GM18511 (cell line): Measurements from ENCODE around the gene RPS19BP1.
A peak's percentile ranks its signal among the peaks of the same experiment; 100 is the strongest.
"Not testable (repeated sequence)": the region's sequence is repeated elsewhere in the genome, so short reads cannot be mapped to it uniquely, and the experiment has no call there.

Source experiments
- ATAC-seq: cut with Tn5 transposase; IDR thresholded peaks from one replicate; pipeline ENCODE4 v1.9.1; 2021; ENCODE audit warnings: mild to moderate bottlenecking, moderate library complexity; ENCODE audit not compliant: unreplicated experiment

The RPS19BP1 gene

DNA sequence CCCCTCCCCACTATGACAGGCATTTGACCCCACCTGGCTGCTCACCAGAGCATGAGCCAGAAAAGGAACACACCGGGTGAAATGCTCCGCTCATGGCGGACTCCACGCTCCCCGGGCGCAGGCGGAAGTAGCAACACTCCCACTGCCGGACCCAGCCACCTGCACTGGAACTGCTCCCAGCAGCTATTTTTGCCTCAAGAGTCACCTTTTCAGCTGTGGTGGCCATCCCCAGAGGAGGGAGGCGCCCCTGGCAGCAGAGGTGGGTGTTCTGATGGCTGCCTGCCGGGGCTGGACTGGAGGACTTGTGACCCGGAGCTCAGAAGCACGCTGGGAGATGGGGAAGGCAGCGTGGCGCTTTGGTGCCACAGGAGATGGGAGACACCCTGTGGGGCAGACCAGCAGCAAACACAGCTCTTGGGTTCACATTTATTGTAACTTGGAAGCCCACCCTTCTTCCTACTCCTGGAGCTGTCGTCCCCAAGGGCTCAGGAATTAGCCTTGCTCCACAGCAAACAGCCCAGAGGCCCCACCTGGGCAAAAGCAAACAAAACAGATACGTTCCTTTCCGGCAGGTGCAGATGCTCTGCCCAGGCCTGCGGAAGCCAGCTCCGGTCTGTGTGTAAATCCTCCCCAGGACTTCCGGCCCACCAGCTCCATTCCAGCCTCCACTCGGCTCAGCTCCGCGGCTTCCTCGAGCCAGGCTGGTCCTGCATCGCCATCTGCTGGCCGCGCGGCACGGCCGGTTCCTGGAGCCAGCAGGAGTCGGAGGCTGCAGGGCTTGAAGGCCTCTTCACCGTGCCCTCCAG, 3.7 kb downstream of the RPS19BP1 start:
- peak; percentile 26 for ATAC-seq

DNA sequence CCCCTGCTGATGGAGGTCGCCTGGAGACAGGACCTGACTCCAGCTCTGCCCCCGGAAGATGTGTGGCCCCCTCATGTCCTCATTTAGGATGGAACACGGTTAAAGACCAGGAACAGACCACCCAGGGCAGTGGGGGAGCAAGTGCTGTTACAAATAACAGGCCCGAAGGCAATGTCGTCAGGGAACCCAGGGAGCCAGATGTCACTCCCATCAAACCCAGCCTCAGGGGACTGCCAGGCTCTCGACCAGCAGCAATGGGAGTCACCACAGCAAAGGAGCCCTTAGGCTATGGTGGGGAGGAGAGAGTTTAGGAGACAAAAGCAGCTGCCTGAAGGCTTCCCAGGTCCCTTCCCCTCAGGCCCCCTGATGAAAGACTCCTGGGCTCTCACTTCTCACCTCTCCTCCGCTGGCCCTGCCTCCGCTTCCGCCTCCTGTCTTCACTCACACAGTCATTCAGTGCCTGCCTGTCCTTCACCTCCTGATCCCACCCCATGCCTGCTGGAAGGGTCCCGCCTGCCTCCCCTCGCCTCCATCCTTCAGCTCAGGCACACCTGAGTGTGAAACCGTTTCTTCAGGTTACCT, 4.4 kb downstream of the RPS19BP1 start:
- ATAC-seq: no peak

DNA sequence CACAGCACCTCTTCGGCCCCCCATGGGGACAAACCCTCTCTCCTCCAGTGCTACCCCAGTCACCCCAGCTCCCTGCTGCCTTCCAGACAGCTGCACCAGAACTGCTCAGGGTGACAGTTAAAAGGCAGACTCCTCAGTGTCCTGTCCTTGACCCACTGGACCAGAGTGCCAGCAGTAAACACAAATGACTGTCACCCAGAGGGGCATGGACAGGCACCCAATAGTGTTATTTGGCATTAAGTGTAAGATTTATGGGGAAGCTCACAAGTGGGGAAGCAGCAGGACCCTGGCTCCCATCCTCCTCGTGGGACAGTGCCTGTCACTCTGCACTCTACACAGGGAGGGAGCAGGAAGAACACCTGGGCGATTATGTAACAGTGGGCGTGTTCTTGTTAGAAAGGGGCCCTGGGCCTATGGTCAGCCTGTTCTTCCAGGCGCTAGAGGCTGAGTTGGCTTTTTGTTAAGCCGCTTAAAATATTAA, 5.0 kb downstream of the RPS19BP1 start:
- ATAC-seq: no peak

DNA sequence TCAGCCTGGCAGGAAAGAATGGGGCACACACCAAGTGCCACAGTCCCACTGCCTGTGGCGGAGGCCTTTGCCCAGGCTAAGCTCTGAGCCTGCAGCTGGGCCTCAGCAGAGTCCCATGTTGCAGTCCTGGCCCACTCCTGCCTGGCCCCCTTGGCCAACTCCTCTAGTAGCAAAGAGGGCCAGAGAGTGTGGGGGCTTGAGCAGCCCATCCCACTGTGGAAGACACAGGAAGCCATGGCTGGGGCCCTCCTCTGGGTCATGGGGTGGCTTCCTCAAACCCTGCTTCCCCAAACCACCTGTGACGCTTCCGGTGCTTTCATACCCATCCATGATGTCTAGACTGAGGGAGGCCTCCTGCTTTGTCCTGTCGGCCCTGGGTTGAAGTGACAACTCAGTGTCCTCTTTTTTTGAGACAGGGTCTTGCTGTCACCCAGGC, 5.8 kb downstream of the RPS19BP1 start:
- no peak for ATAC-seq

DNA sequence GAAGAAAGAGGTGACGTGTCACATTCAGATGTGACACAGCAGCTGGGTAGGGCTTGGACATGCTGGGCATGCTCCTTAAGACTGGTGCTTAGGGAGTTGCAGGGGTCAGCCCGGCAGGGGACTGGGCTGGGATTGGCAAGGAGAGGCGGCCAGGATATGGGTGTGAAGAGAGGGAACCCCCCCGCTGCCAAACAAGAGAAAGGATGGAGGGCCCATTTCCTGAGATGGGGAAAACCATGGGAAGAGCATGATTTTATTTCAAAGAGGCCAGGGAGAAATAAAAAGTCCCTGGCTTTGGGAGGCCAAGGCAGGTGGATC, 6.9 kb downstream of the RPS19BP1 start:
- ATAC-seq: no peak

DNA sequence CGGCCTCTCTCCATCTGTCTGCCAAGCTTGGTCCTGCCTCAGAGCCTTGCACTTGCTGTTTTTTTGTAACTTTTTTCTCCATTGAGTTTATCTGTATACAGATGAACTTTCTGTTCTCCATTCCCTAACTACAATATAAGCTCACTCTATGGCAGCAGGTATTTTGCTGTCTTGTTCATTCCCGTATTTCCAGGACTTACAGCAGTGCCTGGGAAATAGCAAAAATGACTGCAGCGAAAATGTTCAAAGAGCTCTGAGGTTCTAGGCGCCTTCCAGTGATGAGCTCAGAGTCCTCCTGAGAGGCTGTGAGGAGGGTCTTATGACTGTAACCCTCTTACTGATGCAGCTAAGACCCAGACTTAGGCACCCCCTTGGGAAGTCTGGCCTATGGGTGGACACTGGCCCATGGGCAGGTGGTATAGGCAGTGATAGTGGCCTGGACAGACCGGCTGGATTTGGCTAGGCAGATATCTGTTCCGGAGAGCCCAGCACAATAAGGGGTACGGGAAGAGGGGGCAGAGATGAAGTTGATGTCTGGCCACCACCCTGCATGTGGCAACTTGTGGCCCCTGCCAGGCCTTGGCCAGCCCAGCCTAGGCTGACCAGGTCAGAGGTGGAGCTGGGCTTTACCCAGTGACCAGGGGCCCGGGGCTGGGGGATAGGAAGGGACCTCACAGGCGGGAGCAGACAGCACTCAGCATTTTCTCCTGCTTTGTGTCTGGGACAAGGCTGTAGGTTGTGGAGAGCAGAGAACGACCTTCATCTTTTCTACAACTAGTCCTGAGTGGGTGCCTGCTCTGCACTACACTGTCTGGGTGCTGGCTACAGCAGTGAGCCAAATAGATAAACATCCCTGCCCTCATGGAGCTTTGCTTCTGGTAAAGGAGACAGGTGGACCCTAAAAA, 7.5 kb downstream of the RPS19BP1 start:
- ATAC-seq: no peak

DNA sequence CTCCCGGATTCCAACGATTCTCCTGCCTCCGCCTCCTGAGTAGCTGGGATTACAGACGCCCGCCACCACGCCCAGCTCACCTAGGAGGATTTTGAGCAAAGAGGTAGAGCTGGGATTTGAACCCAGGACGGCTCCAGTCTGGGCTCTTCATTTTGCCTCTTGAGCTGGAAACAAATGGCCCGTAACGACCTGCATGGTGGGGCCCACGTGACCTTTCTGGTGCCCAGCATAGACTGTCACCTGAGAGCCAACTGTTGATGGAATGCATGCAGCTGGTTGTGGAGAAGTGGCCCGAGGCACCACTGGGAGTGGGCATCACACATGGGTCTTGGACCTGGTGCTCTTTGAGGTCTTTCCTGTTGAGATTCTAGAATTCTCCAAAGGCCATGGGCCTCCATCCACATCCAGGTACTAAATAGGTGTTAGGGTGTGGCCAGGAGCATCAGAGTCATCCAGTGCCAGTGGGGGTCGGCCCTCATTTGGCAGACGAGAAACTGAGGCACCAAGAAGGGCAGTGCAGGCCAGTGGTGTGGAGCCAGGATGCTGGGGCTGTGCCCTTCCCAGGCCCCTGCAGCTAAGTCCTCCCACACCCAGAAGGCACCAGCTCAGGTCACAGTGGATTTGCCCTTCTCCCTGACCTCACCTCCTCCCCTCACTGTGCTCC, 8.3 kb downstream of the RPS19BP1 start:
- no peak for ATAC-seq

DNA sequence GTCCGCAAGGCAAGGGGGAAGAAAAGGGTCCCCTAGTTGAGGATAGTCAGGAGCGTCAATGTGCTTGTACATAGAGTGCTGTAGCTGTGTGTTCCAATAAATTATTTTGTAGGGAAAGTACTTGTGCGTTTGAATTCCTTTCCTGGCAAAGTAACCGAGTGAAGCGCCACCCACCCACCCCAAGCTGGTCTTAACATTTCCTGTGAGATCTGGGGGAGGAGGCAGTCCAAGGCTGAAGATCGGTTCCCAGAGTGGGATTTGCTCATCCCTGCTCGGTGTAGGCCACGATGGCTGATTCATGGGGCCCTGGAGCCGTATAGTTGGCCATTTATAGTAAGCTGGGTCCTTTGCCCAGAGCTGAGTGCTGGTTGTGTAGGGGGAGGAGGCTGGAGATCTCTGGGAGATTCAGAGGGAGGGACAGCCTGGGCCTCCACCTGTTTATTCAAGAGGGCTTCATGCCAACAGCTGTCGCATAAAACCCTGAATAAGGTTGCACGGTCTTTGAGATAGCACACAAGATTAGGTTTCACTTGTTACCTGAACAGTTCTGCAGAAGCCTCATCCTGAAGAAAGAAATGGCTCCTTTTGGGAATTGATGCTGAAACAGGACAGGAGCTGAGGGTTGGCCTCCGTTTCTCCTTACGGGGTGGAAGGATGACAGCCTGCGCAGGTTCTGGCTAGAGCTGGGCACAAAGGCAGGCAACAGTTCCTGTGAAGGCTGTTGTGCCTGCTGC, 9.8 kb downstream of the RPS19BP1 start:
- no peak for ATAC-seq

DNA sequence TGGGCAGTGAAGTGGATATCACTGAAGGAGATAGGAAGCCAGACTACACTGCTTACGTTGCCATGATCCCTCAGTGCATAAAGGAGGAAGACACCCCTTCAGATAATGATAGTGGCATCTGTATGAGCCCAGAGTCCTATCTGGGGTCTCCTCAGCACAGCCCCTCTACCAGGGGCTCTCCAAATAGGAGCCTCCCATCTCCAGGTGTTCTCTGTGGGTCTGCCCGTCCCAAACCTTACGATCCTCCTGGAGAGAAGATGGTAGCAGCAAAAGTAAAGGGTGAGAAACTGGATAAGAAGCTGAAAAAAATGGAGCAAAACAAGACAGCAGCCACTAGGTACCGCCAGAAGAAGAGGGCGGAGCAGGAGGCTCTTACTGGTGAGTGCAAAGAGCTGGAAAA, 10.5 kb downstream of the RPS19BP1 start:
- not testable (repeated sequence) for ATAC-seq

DNA sequence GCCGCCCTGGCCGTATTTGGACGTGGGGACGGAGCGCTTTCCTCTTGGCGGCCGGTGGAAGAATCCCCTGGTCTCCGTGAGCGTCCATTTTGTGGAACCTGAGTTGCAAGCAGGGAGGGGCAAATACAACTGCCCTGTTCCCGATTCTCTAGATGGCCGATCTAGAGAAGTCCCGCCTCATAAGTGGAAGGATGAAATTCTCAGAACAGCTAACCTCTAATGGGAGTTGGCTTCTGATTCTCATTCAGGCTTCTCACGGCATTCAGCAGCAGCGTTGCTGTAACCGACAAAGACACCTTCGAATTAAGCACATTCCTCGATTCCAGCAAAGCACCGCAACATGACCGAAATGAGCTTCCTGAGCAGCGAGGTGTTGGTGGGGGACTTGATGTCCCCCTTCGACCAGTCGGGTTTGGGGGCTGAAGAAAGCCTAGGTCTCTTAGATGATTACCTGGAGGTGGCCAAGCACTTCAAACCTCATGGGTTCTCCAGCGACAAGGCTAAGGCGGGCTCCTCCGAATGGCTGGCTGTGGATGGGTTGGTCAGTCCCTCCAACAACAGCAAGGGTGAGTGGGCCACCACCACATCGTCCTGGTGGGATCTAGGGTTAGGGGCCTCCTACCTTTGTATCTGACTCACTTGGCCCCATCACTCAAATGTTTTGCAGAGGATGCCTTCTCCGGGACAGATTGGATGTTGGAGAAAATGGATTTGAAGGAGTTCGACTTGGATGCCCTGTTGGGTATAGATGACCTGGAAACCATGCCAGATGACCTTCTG, 11.3 kb downstream of the RPS19BP1 start:
- ATAC-seq: not testable (repeated sequence)

DNA sequence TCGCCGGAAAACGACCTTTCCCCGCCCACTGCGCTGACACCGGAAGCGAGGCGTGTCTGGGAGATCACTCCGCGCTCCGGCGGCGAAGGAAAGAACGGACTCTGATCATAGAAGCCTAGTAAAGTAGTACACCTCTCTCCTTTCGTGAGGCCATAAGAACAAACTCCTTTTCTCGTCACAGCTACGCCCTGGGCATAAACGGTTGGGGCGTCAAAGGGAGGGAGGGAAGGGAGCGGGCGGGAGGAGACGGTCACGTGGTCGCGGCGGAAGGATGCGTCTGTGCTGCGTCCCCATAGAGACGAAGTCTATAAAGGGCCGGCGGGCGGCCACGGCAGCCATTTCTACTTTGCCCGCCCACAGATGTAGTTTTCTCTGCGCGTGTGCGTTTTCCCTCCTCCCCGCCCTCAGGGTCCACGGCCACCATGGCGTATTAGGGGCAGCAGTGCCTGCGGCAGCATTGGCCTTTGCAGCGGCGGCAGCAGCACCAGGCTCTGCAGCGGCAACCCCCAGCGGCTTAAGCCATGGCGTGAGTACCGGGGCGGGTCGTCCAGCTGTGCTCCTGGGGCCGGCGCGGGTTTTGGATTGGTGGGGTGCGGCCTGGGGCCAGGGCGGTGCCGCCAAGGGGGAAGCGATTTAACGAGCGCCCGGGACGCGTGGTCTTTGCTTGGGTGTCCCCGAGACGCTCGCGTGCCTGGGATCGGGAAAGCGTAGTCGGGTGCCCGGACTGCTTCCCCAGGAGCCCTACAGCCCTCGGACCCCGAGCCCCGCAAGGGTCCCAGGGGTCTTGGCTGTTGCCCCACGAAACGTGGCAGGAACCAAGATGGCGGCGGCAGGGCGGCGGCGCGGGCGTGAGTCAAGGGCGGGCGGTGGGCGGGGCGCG, 12.1 kb downstream of the RPS19BP1 start, which contains the start of gene ATF4:
Gene ATF4 (plus strand): TSS at position 337 of the 880 bp plus-strand sequence. CDS start 884 bp downstream, outside the sequence.
- ATAC-seq: peak; percentile 33

DNA sequence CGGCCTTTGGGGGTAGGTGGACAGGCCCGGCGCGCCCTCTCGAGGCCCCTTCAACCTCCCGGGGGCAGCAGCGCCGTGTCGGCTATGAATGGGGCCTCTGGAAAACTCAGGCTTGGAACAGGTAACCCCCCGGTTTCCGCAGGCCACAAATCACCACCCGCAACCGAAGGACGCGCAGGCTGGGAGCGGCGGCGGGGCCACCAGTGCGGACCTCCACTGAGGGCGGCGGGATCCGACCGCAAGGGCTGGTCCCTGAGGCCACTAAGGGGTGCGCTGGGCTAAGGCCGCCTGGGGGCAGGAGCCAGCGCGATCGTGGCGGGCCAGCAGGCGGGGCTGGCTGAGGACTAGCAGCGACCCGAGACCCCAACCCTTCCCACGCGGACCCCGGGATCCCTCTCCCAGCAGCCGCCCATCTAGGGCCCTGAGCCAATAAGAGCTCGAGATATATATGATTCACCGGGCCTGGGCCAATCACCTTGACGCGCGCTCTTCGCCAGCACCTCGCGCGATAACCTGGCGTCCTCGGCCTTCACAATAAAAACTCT, 12.8 kb downstream of the RPS19BP1 start:
- ATAC-seq: peak; percentile 82

DNA sequence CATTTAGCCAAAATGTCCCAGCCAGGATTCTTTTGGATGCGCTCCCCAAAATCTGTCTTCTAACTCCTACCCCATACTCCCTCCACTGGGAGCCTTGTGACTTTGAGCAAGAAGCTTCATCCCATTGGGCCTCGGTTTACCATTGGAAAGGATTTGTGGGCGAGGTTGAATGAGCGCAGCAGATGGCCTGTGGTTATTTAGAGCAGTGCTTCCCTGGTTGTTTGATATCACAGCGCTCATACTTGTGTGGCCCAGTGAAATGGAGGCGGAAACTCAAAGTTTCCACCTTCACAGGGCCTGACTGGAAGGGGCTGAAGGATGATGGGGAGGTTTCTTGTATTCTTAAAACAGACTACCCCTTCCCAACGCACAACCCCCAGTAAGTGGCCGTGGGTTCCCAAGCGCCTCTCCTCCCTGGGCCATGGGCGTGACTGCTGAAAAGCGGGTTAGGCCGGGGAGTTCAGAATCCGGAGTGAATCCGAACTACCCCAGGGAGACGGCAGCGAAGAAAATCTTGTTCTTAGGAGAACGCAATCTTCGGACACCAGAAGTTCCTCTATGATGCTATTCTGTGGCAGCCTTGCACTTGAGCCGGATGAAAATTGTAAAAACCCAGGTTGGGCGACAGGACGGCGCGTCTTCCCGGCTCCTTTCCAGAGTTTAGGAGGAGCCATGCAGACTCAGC, 13.4 kb downstream of the RPS19BP1 start:
- ATAC-seq: no peak

DNA sequence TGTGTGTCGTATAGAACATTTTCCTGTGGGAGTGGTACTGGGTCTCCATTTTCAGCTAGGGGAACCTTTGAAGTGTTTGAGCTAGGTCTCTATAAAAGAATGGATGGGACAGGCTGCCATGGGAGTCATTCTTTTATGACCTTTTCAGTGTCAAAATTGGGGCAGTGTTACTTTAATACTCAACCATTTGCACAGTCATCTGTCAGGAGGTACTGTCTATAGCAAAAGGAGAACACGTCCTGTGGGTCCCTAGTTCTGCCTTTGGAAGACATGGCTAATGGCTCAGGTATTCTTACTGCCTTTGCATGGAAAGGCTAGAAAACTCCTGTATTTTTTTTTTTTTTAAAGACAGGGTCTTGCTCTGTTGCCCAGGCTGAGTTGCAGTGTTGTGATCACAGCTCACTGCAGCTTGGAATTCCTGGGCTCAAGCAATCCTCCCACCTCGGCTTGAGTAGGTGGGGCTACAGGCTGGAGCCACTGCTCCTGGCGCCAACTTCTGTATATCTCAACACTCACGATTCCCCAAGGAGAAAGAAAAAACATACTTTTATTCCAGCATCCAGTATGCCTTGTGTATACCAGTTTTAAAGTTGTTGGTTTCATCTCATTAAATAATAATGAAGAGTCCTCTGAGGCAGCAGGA, 14.3 kb downstream of the RPS19BP1 start:
- no peak for ATAC-seq

DNA sequence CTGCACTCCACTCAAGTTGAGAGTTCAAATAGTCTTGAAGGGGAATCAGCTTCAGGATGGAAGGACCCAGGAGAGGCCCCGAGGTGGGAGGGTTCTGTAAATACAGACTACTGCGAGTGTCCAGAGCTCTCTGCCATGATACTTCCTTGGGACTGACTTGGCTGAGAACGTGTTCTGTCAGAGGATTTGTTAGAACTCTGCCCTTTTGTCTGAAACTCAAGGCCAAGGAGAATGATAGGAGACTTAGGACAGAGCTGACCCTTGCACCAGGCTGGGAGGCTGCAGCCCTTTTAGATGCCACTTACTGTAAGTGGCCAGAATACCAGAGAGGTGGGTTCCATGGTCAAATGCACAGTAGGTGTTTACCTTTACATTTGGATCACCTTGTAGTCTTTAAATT, 15.1 kb downstream of the RPS19BP1 start:
- no peak for ATAC-seq

DNA sequence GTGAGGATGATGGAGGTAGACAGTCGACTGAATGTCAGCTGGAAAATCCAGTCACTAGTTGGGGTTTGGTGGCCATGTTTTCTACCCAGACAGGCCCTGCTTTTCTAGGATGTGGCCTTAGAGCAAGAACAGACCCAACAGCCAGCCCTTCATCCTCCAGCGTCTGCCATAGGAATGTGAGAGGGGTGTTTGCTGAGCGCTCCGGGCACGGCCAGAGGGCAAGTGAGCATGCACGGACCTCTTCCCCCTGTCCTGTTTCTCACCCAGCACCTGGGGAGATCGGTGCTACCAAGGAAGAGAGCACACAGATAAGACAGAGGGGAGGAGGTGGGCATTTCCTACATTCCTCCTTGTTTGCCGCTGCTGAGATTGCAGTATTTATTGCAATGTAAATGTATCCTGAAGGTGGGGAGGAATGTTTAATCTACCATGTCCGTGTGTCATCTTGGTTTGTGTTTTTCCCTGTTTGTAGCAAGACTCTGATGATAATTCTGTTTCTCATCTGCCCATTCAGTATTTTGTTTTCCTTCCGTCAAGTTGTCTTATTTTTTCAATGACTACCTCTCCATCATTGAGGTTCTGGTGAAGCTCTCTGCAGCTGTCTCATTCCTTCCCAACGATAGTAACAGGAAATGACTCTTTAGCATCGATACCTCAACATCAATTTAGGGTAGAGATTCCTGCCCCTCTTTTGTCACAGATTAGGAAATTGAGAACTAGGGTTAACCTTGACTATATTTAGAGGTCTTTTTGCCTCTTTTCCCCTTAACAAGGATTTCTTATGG, 17.1 kb downstream of the RPS19BP1 start:
- no peak for ATAC-seq
